NCI-H1105 treated with DMSO at 0.1 percent for 48 hours (cell line): Measurements from ENCODE around the gene RALY.
A peak's percentile ranks its signal among the peaks of the same experiment; 100 is the strongest.

Experiments
- DNase-seq: peaks from one replicate; lab custom pipeline; 2025; lab: John Stamatoyannopoulos, UW

RALY gene

GRCh38 chr20:34076952-34077351, 83.2 kb downstream of the RALY start:
- DNase-seq: no peak

GRCh38 chr20:34078540-34078939, 84.8 kb downstream of the RALY start:
- no peak for DNase-seq

GRCh38 chr20:34079818-34080217, 86.1 kb downstream of the RALY start:
- no peak for DNase-seq

GRCh38 chr20:34082232-34082887, 88.6 kb downstream of the RALY start:
- DNase-seq: no peak

GRCh38 chr20:34083137-34083536, 89.4 kb downstream of the RALY start:
- DNase-seq: peak; percentile 62

- DNase-seq: no peak
Measured at GRCh38 chr20:34083781-34084180, 90.1 kb downstream of the RALY start.

- DNase-seq: no peak
Measured at GRCh38 chr20:34084227-34084923, 90.7 kb downstream of the RALY start.

- DNase-seq: no peak
Measured at GRCh38 chr20:34085544-34086040, 91.9 kb downstream of the RALY start.

GRCh38 chr20:34088305-34089174, 94.8 kb downstream of the RALY start:
- DNase-seq: no peak

GRCh38 chr20:34089175-34089479, 95.4 kb downstream of the RALY start:
- DNase-seq: no peak

GRCh38 chr20:34089655-34090345, 96.1 kb downstream of the RALY start:
- peak; percentile 81 for DNase-seq

GRCh38 chr20:34090645-34091044, 96.9 kb downstream of the RALY start:
- no peak for DNase-seq

- DNase-seq: no peak
Measured at GRCh38 chr20:34091637-34092200, 98.0 kb downstream of the RALY start.

- no peak for DNase-seq
Measured at GRCh38 chr20:34093895-34094294, 100.2 kb downstream of the RALY start.

GRCh38 chr20:34095825-34096224, 102.1 kb downstream of the RALY start:
- DNase-seq: no peak

GRCh38 chr20:34096699-34097444, 103.2 kb downstream of the RALY start:
- DNase-seq: no peak

- DNase-seq: no peak
Measured at GRCh38 chr20:34098570-34098969, 104.9 kb downstream of the RALY start.

- no peak for DNase-seq
Measured at GRCh38 chr20:34099675-34100074, 106.0 kb downstream of the RALY start.

- DNase-seq: no peak
Measured at GRCh38 chr20:34100576-34100975, 106.9 kb downstream of the RALY start.

GRCh38 chr20:34102342-34102741, 108.6 kb downstream of the RALY start:
- DNase-seq: no peak

GRCh38 chr20:34104059-34104458, 110.3 kb downstream of the RALY start:
- no peak for DNase-seq
